A549 treated with RU486 at 1 μM for 4 hours (cell line): ENCODE measurements around the gene HAGHL. TPM values are rescaled to one million over a fixed set of nuclear protein-coding genes. Genes with fewer than 3 reads are reported as not detected.

Experiments used
- total RNA-seq: library from RNA; stranded (reverse); fragments of 200-300 nt; extraction: Qiagen RNA extraction; gene quantifications from 5 replicates; pipeline ENCODE4 v1.2.3, GENCODE V29; 2022; ENCODE audit warnings: low read depth

The HAGHL gene
- 12.8 to 21.7 TPM (median 16.8 TPM) in 5 replicates for total RNA-seq

GRCh38 chr16:726438-727290, at the start of gene HAGHL, which contains the start of gene CCDC78:
TSS of gene HAGHL (plus strand) at chr16:727106. CDS start at chr16:727510, 404 bp downstream.
TSS of gene CCDC78 (minus strand) at chr16:726443. CDS start at chr16:726367, 76 bp downstream.

GRCh38 chr16:679814-680624, 46.9 kb upstream of the HAGHL start, which contains the start of gene STUB1:
TSS of gene STUB1 (plus strand) at chr16:680410. CDS start at chr16:680526, 116 bp downstream.

GRCh38 chr16:684071-684794, 42.7 kb upstream of the HAGHL start, which contains the start of gene JMJD8:
TSS of gene JMJD8 (minus strand) at chr16:684334. CDS start at chr16:684319, 15 bp downstream.

GRCh38 chr16:705431-706188, 21.3 kb upstream of the HAGHL start, which contains the start of gene FBXL16:
TSS of gene FBXL16 (minus strand) at chr16:705801. CDS start at chr16:697405, 8,396 bp downstream.

GRCh38 chr16:714558-715476, 12.1 kb upstream of the HAGHL start, which contains the start of gene METRN:
TSS of gene METRN (plus strand) at chr16:715118. CDS start at chr16:715290, 172 bp downstream.

GRCh38 chr16:720990-721764, 5.7 kb upstream of the HAGHL start, which contains the start of gene ANTKMT:
TSS of gene ANTKMT (plus strand) at chr16:721146. CDS start at chr16:721275, 129 bp downstream.

GRCh38 chr16:740764-741505, 14.0 kb downstream of the HAGHL start, which contains the start of gene CIAO3:
TSS of gene CIAO3 (minus strand) at chr16:740997. CDS start at chr16:740985, 12 bp downstream.

GRCh38 chr16:760545-761343, 33.8 kb downstream of the HAGHL start, which contains the start of gene MSLN:
TSS of gene MSLN (plus strand) at chr16:760734. CDS start at chr16:762681, 1,947 bp downstream.

Other genes with a start within 250 kb of the HAGHL start
- gene CAPN15, start 199.4 kb upstream of the HAGHL start, total RNA-seq, result 41.1 to 84.0 TPM (median 73.2 TPM) in 5 replicates
- gene PRR35, start 166.7 kb upstream of the HAGHL start, total RNA-seq, result 0.06 to 0.18 TPM (median 0.13 TPM) in 5 replicates
- 0.11 to 0.39 TPM (median 0.21 TPM) in 5 replicates for gene NHLRC4, start 160.1 kb upstream of the HAGHL start, total RNA-seq
- gene PIGQ, start 157.1 kb upstream of the HAGHL start, total RNA-seq, result 25.3 to 44.0 TPM (median 34.0 TPM) in 5 replicates
- gene RAB40C, start 137.0 kb upstream of the HAGHL start, total RNA-seq, result 10.7 to 19.4 TPM (median 17.7 TPM) in 5 replicates
- gene WFIKKN1, start 96.1 kb upstream of the HAGHL start, total RNA-seq, result 0.10 to 0.23 TPM (median 0.13 TPM) in 5 replicates
- gene METTL26, start 90.8 kb upstream of the HAGHL start, total RNA-seq, result 85.3 to 150 TPM (median 144 TPM) in 5 replicates
- 21.2 to 49.7 TPM (median 47.2 TPM) in 5 replicates for gene MCRIP2, start 85.3 kb upstream of the HAGHL start, total RNA-seq
- gene WDR90, start 77.7 kb upstream of the HAGHL start, total RNA-seq, result 16.6 to 34.6 TPM (median 27.1 TPM) in 5 replicates
- 59.7 to 96.5 TPM (median 84.1 TPM) in 5 replicates for gene RHOT2, start 59.0 kb upstream of the HAGHL start, total RNA-seq
- gene RHBDL1, start 51.4 kb upstream of the HAGHL start, total RNA-seq, result 0.67 to 1.7 TPM (median 1.4 TPM) in 5 replicates
- gene STUB1, start 46.7 kb upstream of the HAGHL start, total RNA-seq, result 83.4 to 138 TPM (median 123 TPM) in 5 replicates
- gene JMJD8, start 42.8 kb upstream of the HAGHL start, total RNA-seq, result 63.7 to 86.1 TPM (median 79.3 TPM) in 5 replicates
- 3.9 to 6.4 TPM (median 5.5 TPM) in 5 replicates for gene WDR24, start 36.7 kb upstream of the HAGHL start, total RNA-seq
- gene FBXL16, start 21.3 kb upstream of the HAGHL start, total RNA-seq, result 1.7 to 3.4 TPM (median 2.9 TPM) in 5 replicates
- 63.5 to 222 TPM (median 177 TPM) in 5 replicates for gene METRN, start 12.0 kb upstream of the HAGHL start, total RNA-seq
- 33.9 to 70.7 TPM (median 53.2 TPM) in 5 replicates for gene ANTKMT, start 6.0 kb upstream of the HAGHL start, total RNA-seq
- gene CCDC78, start 663 bp upstream of the HAGHL start, total RNA-seq, result 3.1 to 6.6 TPM (median 5.5 TPM) in 5 replicates
- 15.1 to 23.9 TPM (median 21.0 TPM) in 5 replicates for gene CIAO3, start 13.9 kb downstream of the HAGHL start, total RNA-seq
- gene MSLN, start 33.6 kb downstream of the HAGHL start, total RNA-seq, result 1.7 to 3.1 TPM (median 2.4 TPM) in 5 replicates
- 33.4 to 55.9 TPM (median 54.0 TPM) in 5 replicates for gene RPUSD1, start 61.3 kb downstream of the HAGHL start, total RNA-seq
- gene CHTF18, start 61.5 kb downstream of the HAGHL start, total RNA-seq, result 13.7 to 28.0 TPM (median 26.4 TPM) in 5 replicates
- gene GNG13, start 73.6 kb downstream of the HAGHL start, total RNA-seq, result not detected in 5 replicates
- gene LMF1, start 243.9 kb downstream of the HAGHL start, total RNA-seq, result 8.0 to 11.2 TPM (median 8.8 TPM) in 5 replicates